ENCODE data around the gene DOK3.

DOK3 gene

GRCh38 chr5:177462021-177462670 lies 47.5 kb downstream of the DOK3 start:
- DNase-seq, result no peak

DNA sequence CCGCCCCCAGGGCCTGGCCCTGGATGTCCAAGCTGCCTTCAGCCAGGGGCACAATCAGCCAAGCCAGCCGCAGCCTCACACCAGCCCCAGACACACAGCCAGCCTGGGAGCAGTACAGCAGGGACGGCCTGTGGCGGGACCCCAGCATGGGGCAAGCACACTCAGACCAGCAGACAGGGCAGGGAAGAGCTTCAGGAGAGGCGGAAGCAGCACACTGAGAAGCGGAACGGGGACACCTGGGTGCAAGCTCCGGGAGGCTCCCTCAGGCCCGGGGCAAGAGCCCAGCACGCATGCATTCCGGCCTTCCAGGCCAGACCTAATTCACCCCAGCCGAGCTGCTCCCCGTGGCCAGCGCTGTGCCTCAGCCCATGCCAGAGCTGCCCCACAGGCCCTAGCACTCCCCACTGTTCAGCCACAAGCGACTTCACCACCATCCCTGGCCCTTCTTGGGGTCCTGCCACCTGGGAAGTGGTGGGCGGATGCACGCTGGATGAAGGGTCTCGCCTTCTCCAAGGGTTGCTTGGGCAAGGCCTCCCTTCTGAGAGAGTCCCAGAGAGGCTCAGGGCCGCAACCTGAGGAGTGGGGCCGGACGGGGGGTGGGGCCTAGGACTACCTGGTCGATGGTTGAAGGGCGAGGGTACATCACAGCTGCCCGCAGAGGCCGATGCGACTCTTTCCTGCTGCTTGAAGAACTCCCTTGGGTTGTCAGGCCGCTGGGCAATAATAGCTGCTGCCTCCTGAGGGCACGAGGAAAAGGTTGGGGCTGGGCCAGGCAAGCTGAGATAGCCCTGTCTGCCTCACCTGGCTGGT lies 49.6 kb downstream of the DOK3 start:
- no peak for DNase-seq

DNA sequence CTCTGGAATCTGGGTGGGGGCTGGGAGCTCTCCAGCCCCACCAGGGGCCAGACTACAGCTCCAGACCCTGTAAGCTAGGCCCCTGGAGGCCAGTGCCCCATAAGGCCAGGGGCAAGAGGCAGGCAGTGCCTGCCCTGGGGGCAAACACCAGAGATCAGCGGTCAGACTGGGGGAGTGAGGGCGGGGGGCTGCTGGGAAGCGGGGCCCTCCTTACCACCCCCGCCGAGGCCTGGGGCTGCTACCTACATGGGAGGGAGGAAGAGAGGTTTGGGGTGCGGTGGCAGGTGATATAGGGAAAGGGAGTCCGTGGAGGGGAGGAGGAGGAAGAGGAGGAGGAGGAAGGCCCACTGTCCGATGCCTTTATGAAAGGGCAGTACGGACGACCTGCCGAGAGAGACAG lies 50.3 kb downstream of the DOK3 start:
- no peak for DNase-seq

GRCh38 chr5:177458912-177459350 lies 50.7 kb downstream of the DOK3 start:
- no peak for DNase-seq

GRCh38 chr5:177457852-177458681 lies 51.6 kb downstream of the DOK3 start:
- no peak for DNase-seq

GRCh38 chr5:177456976-177457851 lies 52.4 kb downstream of the DOK3 start:
- no peak for DNase-seq

GRCh38 chr5:177456591-177456964 lies 53.0 kb downstream of the DOK3 start:
- no peak for DNase-seq

GRCh38 chr5:177455661-177456590 lies 53.7 kb downstream of the DOK3 start:
- peak; percentile 99 for DNase-seq

DNA sequence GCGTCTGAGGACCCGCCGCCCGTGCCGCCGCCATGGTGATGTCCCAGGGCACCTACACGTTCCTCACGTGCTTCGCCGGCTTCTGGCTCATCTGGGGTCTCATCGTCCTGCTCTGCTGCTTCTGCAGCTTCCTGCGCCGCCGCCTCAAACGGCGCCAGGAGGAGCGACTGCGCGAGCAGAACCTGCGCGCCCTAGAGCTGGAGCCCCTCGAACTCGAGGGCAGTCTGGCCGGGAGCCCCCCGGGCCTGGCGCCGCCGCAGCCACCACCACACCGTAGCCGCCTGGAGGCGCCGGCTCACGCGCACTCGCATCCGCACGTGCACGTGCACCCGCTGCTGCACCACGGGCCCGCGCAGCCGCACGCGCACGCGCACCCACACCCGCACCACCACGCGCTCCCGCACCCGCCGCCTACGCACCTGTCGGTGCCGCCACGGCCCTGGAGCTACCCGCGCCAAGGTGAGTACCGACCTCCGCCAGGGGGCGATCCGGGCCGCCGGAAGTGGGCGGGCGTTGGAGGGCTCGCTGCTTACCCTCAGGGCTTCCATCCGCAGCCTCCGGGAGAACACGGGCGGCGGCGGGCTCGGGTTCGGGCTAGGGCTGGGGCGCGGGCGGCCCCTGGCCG lies 54.5 kb downstream of the DOK3 start:
- DNase-seq, result peak; percentile 98

- DNase-seq, result peak; percentile 99
These were observed 55.1 kb downstream of the DOK3 start for GRCh38 chr5:177454397-177455035.

DNA sequence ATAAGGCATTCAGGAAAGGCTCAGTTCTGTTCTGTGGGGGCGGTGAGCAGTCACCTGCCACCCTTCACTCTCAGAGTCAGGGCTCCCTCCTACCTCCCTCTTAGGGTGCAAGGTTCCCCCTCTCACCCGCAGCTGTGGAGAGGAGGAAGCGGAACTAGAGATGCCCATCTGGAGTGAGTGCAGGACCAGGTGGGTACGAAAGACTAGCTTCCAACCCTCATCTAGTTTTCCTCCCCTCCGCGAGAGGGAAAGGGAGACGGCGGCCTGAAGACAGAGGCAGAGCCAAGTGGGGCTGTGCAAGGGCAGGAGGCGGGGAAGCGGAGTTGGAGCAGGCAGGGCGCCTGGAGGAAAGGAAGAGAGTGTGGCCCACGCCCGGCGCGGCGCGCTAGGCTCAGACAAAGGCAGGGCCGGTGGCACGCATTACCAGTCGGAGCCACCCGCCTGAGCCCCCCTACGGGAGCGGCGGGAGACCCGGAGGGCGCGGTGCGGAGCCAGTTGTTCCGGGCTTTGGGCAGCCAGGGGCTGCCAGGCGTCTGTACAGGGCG lies 55.7 kb downstream of the DOK3 start:
- DNase-seq, result no peak

DNA sequence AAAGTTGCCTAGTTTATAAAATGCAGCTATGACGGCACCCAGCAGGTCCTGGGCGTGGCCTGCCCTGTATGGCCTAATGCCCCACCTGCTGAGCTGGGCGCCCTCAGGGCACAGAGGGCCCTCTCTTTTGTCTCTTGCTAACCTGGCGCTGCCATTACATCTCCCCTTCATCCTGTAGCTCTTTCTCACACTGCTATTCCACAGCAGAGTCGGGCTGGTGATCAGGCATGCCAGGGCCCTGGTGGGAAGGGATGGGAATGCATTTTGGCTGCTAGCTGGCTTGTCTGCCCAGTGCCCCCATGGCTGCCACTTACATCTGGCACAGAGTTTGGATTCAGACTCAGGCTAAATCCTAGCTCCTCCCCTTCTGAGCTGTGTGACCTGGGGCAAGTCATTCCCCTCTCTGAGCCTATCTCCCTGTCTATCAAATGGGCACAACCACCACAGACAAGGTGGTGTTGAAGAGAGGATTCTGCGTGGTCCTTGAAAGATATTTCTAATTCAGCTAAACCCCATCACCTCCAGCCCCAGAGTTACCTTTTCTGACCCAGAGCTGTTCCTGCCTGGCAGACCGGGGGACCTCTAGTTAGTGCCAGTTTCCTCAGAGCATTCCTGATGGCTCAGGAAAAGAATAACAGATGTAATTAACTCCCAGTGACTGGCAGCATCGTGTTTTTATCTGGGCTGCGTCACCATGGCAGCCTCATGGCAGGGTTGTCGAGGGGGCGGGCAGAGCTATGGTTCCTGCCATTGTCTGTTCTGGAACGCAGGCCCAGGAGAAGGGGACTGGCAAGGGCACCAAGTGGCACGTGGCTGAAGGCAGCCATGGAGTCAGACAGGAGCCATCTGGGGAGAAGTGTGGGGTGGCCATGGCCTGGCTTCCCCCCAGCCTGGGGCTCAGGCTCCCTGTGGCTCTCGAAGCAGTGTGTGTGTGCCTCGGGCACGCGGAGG lies 56.7 kb downstream of the DOK3 start:
- no peak for DNase-seq
